HEK293T (cell line): Measurements from ENCODE around the gene GATAD2B.

ENCODE experiments used
- CTCF ChIA-PET: fragments of 350-600 bp; formaldehyde crosslinking; extraction: SDS; loops from one replicate; lab custom pipeline; 2021; ENCODE audit warnings: antibody characterized with exemption, inconsistent platforms; lab: Yijun Ruan, JAX
- POLR2A ChIA-PET: fragments of 350-600 bp; formaldehyde crosslinking; extraction: SDS; loops from one replicate; lab custom pipeline; 2020; ENCODE audit warnings: antibody characterized with exemption, inconsistent platforms; lab: Yijun Ruan, JAX
- DNase-seq: peaks from one replicate; pipeline ENCODE4 v3.0.0; 2012; ENCODE audit warnings: mixed read lengths; ENCODE audit errors: extremely low spot score
- ARNT ChIP-seq: fragments of 450-650 bp; IDR thresholded peaks from 2 replicates; pipeline ENCODE4 v1.6.1; 2017; ENCODE audit warnings: mild to moderate bottlenecking
- BHLHE40 ChIP-seq: fragments of 450-650 bp; IDR thresholded peaks from 2 replicates; pipeline ENCODE4 v1.6.1; 2016; ENCODE audit warnings: mild to moderate bottlenecking, moderate library complexity, borderline replicate concordance
- CTBP1 ChIP-seq: fragments of 450-650 bp; IDR thresholded peaks from 2 replicates; pipeline ENCODE4 v1.6.1; 2016; ENCODE audit warnings: borderline replicate concordance
- ELF4 ChIP-seq: fragments of 450-650 bp; IDR thresholded peaks from 2 replicates; pipeline ENCODE4 v1.6.1; 2017; ENCODE audit warnings: antibody characterized with exemption
- FOXA1 ChIP-seq: fragments of 450-650 bp; IDR thresholded peaks from 2 replicates; pipeline ENCODE4 v1.6.1; 2016; ENCODE audit warnings: mild to moderate bottlenecking
- FOXK2 ChIP-seq: fragments of 450-650 bp; IDR thresholded peaks from 2 replicates; pipeline ENCODE4 v1.6.1; 2016; ENCODE audit warnings: mild to moderate bottlenecking
- FOXM1 ChIP-seq: fragments of 450-650 bp; IDR thresholded peaks from 2 replicates; pipeline ENCODE4 v1.6.1; 2017; ENCODE audit warnings: mild to moderate bottlenecking, borderline replicate concordance
- HDGF ChIP-seq: fragments of 450-650 bp; IDR thresholded peaks from 2 replicates; pipeline ENCODE4 v1.6.1; 2017; ENCODE audit warnings: antibody characterized with exemption, borderline replicate concordance
- L3MBTL2 ChIP-seq: fragments of 450-650 bp; conservative IDR thresholded peaks from 2 replicates; pipeline ENCODE4 v1.6.1; 2016; ENCODE audit warnings: mild to moderate bottlenecking
- LEF1 ChIP-seq: fragments of 450-650 bp; IDR thresholded peaks from 2 replicates; pipeline ENCODE4 v1.6.1; 2017; ENCODE audit warnings: mild to moderate bottlenecking, borderline replicate concordance
- NFRKB ChIP-seq: fragments of 450-650 bp; IDR thresholded peaks from 2 replicates; pipeline ENCODE4 v1.6.1; 2016; ENCODE audit warnings: mild to moderate bottlenecking, moderate library complexity
- SP1 ChIP-seq: fragments of 450-650 bp; IDR thresholded peaks from 2 replicates; pipeline ENCODE4 v1.6.1; 2017
- SUZ12 ChIP-seq: fragments of 450-650 bp; IDR thresholded peaks from 2 replicates; pipeline ENCODE4 v1.6.1; 2016; ENCODE audit warnings: mild to moderate bottlenecking
- TARDBP ChIP-seq: fragments of 450-650 bp; IDR thresholded peaks from 2 replicates; pipeline ENCODE4 v1.6.1; 2016
- ZNF384 ChIP-seq: fragments of 450-650 bp; IDR thresholded peaks from 2 replicates; pipeline ENCODE4 v1.6.1; 2016
- TF ChIP-seq, protein P1 (sequence below): fragments of 450-650 bp; IDR thresholded peaks from 2 replicates; pipeline ENCODE4 v1.6.1; 2016

Gene GATAD2B

GRCh38 chr1:153967107-153967999, 44.6 kb upstream of the GATAD2B start, which contains the start of gene CREB3L4:
Gene CREB3L4, plus strand, starts transcription at chr1:153967902. Its CDS starts 624 bp downstream, at chr1:153968526.
- CTCF ChIA-PET, result interaction anchor here (0.6 to 2.5 kb wide), 6 partner anchors 9 to 170 kb away, joined by 3 to 14 read pairs (median 4); partner anchors contain the start of genes CRTC2, JTB and RAB13
- DNase-seq, result peak; percentile 91

DNA sequence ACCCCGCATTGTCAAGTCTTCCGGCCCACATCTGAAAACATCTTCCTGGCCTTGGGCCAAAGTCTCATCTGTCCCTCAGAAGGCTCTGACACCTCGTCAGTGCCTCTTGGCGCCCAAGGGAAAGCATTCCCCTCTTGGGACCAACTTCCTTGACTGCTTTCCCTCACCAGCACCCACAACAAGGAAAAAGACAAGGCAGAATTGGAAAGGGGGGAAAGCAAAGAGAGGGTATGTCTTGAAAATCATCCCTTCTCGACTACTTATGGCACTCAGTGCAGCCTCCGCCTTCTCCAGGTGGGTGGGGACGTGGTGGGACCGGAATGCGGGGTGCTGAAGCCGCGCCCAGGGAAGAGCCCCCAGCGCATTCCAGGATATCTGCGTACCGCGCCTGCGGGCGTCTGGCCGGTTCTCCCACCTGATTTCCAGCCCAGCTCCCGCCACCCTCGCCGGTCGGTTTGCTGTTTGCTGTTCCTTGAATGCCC, 41.1 kb upstream of the GATAD2B start:
- no peak for DNase-seq
- POLR2A ChIA-PET, result interaction anchor here (0.7 to 4.0 kb wide), 19 partner anchors 8 to 337 kb away, joined by 3 to 65 read pairs (median 6); partner anchors contain the start of genes CHTOP, DENND4B, GATAD2B and JTB

More at GRCh38 chr1:153967107-153967999, 44.6 kb upstream of the GATAD2B start, which contains the start of gene CREB3L4:
- POLR2A ChIA-PET, result interaction anchor here (0.5 to 4.8 kb wide), 37 partner anchors 10 to 470 kb away, joined by 3 to 165 read pairs (median 4); partner anchors contain the start of genes CHTOP, CRTC2, DENND4B and GATAD2B
- TF ChIP-seq SUZ12 (no peak), L3MBTL2 (peak; percentile 93), ZNF384 (peak; percentile 98), NFRKB (no peak), ELF4 (peak; percentile 38; the same call in 1 of the 2 replicates), FOXA1 (no peak), ARNT (no peak)
- TF ChIP-seq, protein P1, sequence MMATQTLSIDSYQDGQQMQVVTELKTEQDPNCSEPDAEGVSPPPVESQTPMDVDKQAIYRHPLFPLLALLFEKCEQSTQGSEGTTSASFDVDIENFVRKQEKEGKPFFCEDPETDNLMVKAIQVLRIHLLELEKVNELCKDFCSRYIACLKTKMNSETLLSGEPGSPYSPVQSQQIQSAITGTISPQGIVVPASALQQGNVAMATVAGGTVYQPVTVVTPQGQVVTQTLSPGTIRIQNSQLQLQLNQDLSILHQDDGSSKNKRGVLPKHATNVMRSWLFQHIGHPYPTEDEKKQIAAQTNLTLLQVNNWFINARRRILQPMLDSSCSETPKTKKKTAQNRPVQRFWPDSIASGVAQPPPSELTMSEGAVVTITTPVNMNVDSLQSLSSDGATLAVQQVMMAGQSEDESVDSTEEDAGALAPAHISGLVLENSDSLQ, result peak; percentile 100

DNA sequence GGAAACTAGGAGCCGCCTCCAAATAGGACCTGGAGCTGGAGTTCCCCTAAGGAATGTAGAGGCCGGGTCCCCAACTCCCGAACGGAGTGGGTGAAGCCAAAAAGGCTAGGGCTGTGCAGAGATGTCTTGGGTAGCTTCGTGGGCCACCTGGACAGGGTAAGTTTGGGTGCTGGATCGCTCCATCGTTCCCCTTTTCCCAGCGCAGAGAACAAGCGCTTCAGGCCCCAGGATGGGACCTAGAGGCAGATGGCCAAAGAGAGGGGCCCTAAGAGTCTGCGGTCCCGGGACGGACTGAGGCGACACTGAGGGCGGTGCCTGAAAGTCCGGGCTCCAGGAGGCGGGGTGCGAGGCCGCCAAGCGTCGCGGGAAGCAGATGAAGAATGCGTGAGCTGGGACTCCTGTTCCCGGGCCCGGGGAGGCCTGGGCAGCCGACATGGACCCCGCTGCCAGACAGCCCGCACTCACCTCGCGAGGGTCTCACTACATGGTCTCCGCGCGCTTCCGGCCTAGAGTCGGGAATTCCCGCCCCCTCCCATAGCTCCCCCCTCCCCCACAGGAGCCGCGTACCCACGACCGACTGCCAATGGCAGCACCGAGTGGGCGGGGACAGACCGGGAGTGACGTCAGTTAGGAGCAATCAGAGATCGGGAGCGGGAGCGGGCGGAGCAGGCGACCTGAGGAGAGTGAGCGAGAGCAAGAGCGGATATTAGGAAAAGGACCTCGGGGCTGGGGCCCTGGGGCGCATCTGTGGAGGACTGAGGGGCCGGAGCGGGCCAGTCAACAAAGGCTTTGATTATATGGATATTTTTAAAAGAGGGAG, 40.5 kb upstream of the GATAD2B start, which contains the start of gene SLC39A1:
Gene SLC39A1 (minus strand): TSS at position 508 of the 820 bp plus-strand sequence. CDS start 822 bp downstream, outside the sequence.
- ChIA-PET CTCF (interaction anchor here (0.6 to 1.6 kb wide), 4 partner anchors 17 to 108 kb away, joined by 3 to 9 read pairs (median 6); partner anchors contain the start of genes DENND4B and RAB13), POLR2A (interaction anchor here (0.7 to 4.0 kb wide), 22 partner anchors 9 to 336 kb away, joined by 3 to 65 read pairs (median 5); partner anchors contain the start of genes CHTOP, DENND4B, GATAD2B and JTB)
- TF ChIP-seq SUZ12, result no peak
- TF ChIP-seq LEF1, result no peak
- no peak for TF ChIP-seq TARDBP
- TF ChIP-seq SP1, result no peak
- TF ChIP-seq CTBP1, result no peak
- peak; percentile 72 for TF ChIP-seq L3MBTL2
- no peak for TF ChIP-seq ZNF384
- no peak for TF ChIP-seq BHLHE40
- TF ChIP-seq NFRKB, result no peak
- peak; percentile 42; the same call in 1 of the 2 replicates for TF ChIP-seq ELF4
- TF ChIP-seq HDGF, result no peak
- TF ChIP-seq FOXK2, result no peak
- TF ChIP-seq ARNT, result no peak
- TF ChIP-seq, protein P1, result peak; percentile 99
- DNase-seq, result peak; percentile 94

More for the DNA sequence above, 41.1 kb upstream of the GATAD2B start:
- TF ChIP-seq NFRKB, result no peak
- no peak for TF ChIP-seq FOXM1
- TF ChIP-seq CTBP1, result no peak
- no peak for TF ChIP-seq FOXA1
- no peak for TF ChIP-seq LEF1
- TF ChIP-seq FOXK2, result no peak
- no peak for TF ChIP-seq HDGF
- no peak for TF ChIP-seq ARNT
- TF ChIP-seq SUZ12, result no peak
- no peak for TF ChIP-seq TARDBP
- no peak for TF ChIP-seq BHLHE40
- TF ChIP-seq ELF4, result no peak
- TF ChIP-seq L3MBTL2, result no peak
- TF ChIP-seq, protein P1, result no peak
- no peak for TF ChIP-seq SP1
- CTCF ChIA-PET, result interaction anchor here (0.9 to 1.6 kb wide), 3 partner anchors 17 to 42 kb away, joined by 3 to 9 read pairs (median 7); partner anchors contain the start of genes DENND4B and RAB13

DNA sequence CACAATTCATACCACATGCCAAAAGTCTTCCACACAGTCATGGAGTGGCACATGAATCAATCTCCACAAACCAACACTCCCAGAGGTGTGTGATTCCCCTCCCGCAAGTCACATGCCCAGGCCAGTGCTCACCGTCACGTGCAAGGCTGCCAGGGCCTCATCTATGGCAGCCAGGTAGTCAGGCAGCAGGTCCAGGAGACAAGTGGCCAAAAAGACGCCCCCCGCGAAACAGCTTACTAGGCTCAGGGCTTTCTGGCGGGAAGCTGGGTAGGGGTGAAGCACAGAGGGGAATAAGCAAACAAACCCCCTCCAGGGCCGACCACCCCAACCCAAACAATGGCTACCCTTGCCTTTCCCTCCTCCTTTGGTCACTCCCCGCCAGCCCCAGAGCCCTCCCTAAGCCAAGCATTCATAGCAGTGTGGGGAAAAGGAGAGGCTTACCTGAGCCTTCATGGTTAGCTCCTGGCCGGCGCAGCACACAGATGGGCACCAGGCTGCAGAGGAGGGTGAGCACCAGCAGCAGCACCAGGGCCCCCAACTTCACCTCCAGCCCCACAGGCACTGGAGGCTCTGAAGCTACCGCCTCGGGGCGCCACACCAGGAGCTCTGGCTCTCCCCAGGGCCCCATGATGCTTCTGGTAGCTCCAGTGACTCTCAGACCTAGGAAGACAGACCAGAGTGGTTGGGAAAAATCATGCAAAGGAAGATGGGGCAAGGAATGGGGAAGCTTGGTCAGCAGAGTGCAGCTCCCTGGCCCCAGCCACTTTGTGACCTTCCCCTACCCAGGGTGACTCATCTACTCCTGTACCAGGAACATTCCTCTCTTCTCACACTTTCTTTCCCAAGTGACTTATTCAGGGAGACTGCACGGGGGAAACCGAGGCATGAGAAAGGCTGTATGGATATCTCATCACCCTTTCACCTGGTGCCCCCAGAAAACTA, 39.6 kb upstream of the GATAD2B start:
- POLR2A ChIA-PET, result interaction anchor here (1.0 to 4.0 kb wide), 14 partner anchors 9 to 335 kb away, joined by 3 to 65 read pairs (median 10); partner anchors contain the start of genes DENND4B, GATAD2B, JTB and RAB13
- DNase-seq, result no peak
- CTCF ChIA-PET, result interaction anchor here (0.6 to 1.6 kb wide), 3 partner anchors 16 to 107 kb away, joined by 6 to 9 read pairs (median 7); partner anchors contain the start of genes DENND4B and RAB13
- TF ChIP-seq, protein P1, result no peak
- TF ChIP-seq HDGF (no peak), FOXA1 (no peak), LEF1 (no peak), NFRKB (no peak), SP1 (no peak), ARNT (no peak), TARDBP (no peak), ZNF384 (no peak), CTBP1 (no peak), ELF4 (no peak), FOXK2 (no peak), BHLHE40 (no peak), L3MBTL2 (no peak), SUZ12 (no peak), FOXM1 (no peak)
